Suprapubic skin (tissue), 4 donors: ENCODE results near the gene BCCIP. TPM values are rescaled to one million over a fixed set of nuclear protein-coding genes. Genes with fewer than 3 reads are reported as not detected.

Experiments used
- DNase-seq, 2 donors: peaks; one replicate each; pipeline ENCODE4 v3.0.0-alpha.2; 2019; ENCODE audit warnings: low spot score in 2 of 2
- H3K27ac ChIP-seq: fragments of 200-600 bp; sonication (generic); one replicate; pipeline ENCODE4 v1.5.1; 2019
- H3K27me3 ChIP-seq: fragments of 200-600 bp; sonication (generic); one replicate; pipeline ENCODE4 v1.5.1; 2019
- H3K36me3 ChIP-seq: fragments of 200-600 bp; sonication (generic); one replicate; pipeline ENCODE4 v1.5.1; 2019
- H3K4me1 ChIP-seq: fragments of 200-600 bp; sonication (generic); one replicate; pipeline ENCODE4 v1.5.1; 2019
- H3K4me3 ChIP-seq: fragments of 200-600 bp; sonication (generic); one replicate; pipeline ENCODE4 v1.5.1; 2019; ENCODE audit warnings: mild to moderate bottlenecking
- H3K9me3 ChIP-seq: fragments of 200-600 bp; sonication (generic); one replicate; pipeline ENCODE4 v1.5.1; 2019
- CTCF ChIP-seq, 2 donors: fragments of 200-600 bp in 1 of 2; fragments of 450-650 bp in 1 of 2; sonication (generic) in 1 of 2; IDR thresholded peaks; one replicate each; pipeline ENCODE4 v1.5.1; 2016 to 2019; ENCODE audit warnings: antibody characterized with exemption in 2 of 2, mild to moderate bottlenecking in 1 of 2, moderate library complexity in 1 of 2
- EP300 ChIP-seq: sonication (generic); formaldehyde crosslinking; IDR thresholded peaks from one replicate; pipeline ENCODE4 v1.6.1; 2017; ENCODE audit warnings: antibody characterized with exemption
- POLR2A ChIP-seq, 2 donors: fragments of 450-650 bp; IDR thresholded peaks; one replicate each; pipeline ENCODE4 v1.6.1; 2017; ENCODE audit warnings: antibody characterized with exemption in 2 of 2, mild to moderate bottlenecking in 2 of 2, moderate library complexity in 2 of 2
- POLR2AphosphoS5 ChIP-seq, 3 donors: sonication (generic); formaldehyde crosslinking; IDR thresholded peaks; one replicate each; pipeline ENCODE4 v1.6.1; 2017; ENCODE audit warnings: antibody characterized with exemption in 3 of 3
- WGBS: methylation state at CpG from one replicate; pipeline ENCODE4 v1.1.5; 2018; 5-methylcytosine and 5-hydroxymethylcytosine counted together
- total RNA-seq, 4 donors: library from RNA; depleted of rRNA; stranded (reverse); fragments of >200 nt; gene quantifications; one replicate each; pipeline ENCODE4 v1.1.0, GENCODE V29; 2016

Gene BCCIP
- total RNA-seq = 10 to 100 TPM; 32.2 to 36.7 (median 33.5) TPM

GRCh38 chr10:125822878-125823662 lies at the start of gene BCCIP, which contains the start of gene UROS:
TSS of gene BCCIP (plus strand) at chr10:125823546. CDS start at chr10:125823558, 12 bp downstream.
TSS of gene UROS (minus strand) at chr10:125823258. CDS start at chr10:125816499, 6,759 bp downstream.
- Histone ChIP-seq H3K4me3 (peak within 1 kb of the TSS; percentile 76), H3K4me1 (peaks cover 37% of the 10 kb centered on the region), H3K27ac (peak within 1 kb of the TSS; percentile 88), H3K9me3 (no peaks in the 10 kb centered on the region), H3K36me3 (peaks cover 3% of the 10 kb centered on the region), H3K27me3 (no peaks in the 10 kb centered on the region)
- DNase-seq = peak; percentile 94 to 96
- TF ChIP-seq POLR2A (IDR thresholded peaks at IDR 0.05) = peak; percentile 7 to 55
- peak; percentile 57 to 98 (median 58) for TF ChIP-seq POLR2AphosphoS5 (IDR thresholded peaks at IDR 0.05)
- no peak for TF ChIP-seq CTCF (IDR thresholded peaks at IDR 0.05)
- no peak for TF ChIP-seq EP300
- under 1% methylated on average over 45 of the region's 74 CpGs for WGBS

GRCh38 chr10:125773687-125774543 lies 49.4 kb upstream of the BCCIP start:
- DNase-seq = no peak
- no peaks in the 10 kb centered on the region for H3K9me3 ChIP-seq
- H3K4me1 ChIP-seq = no peaks in the 10 kb centered on the region
- H3K27me3 ChIP-seq = peaks cover 3% of the 10 kb centered on the region
- TF ChIP-seq POLR2AphosphoS5 (IDR thresholded peaks at IDR 0.05) = no peak
- TF ChIP-seq CTCF (IDR thresholded peaks at IDR 0.05) = no peak
- TF ChIP-seq POLR2A (IDR thresholded peaks at IDR 0.05) = no peak
- TF ChIP-seq EP300 = no peak
- 74% methylated on average over 13 of the region's 75 CpGs for WGBS
- no peaks in the 10 kb centered on the region for H3K36me3 ChIP-seq
- no peak overlapping the region for H3K4me3 ChIP-seq
- H3K27ac ChIP-seq = no peak overlapping the region

GRCh38 chr10:125774581-125775191 lies 48.7 kb upstream of the BCCIP start:
- Histone ChIP-seq H3K4me3 (no peak overlapping the region), H3K27me3 (peaks cover 3% of the 10 kb centered on the region), H3K27ac (no peak overlapping the region), H3K4me1 (no peaks in the 10 kb centered on the region), H3K36me3 (no peaks in the 10 kb centered on the region), H3K9me3 (no peaks in the 10 kb centered on the region)
- DNase-seq = no peak
- TF ChIP-seq EP300 = no peak
- no peak for TF ChIP-seq CTCF (IDR thresholded peaks at IDR 0.05)
- TF ChIP-seq POLR2A (IDR thresholded peaks at IDR 0.05) = no peak
- no peak for TF ChIP-seq POLR2AphosphoS5 (IDR thresholded peaks at IDR 0.05)
- 91% methylated on average over 20 of the region's 32 CpGs for WGBS

- H3K4me1 ChIP-seq = no peaks in the 10 kb centered on the region
- no peak for TF ChIP-seq POLR2A (IDR thresholded peaks at IDR 0.05)
- TF ChIP-seq POLR2AphosphoS5 (IDR thresholded peaks at IDR 0.05) = no peak
- no peak for TF ChIP-seq CTCF (IDR thresholded peaks at IDR 0.05)
- TF ChIP-seq EP300 = no peak
- 88% methylated on average over 9 of the region's 26 CpGs for WGBS
- H3K36me3 ChIP-seq = no peaks in the 10 kb centered on the region
- peaks cover 3% of the 10 kb centered on the region for H3K27me3 ChIP-seq
- DNase-seq = no peak
- no peaks in the 10 kb centered on the region for H3K9me3 ChIP-seq
- no peak within 1 kb of the TSS for H3K27ac ChIP-seq
- H3K4me3 ChIP-seq = no peak within 1 kb of the TSS
Observed at GRCh38 chr10:125775491-125776106, 47.7 kb upstream of the BCCIP start, which contains the start of gene MMP21. TSS of gene MMP21 (minus strand) at chr10:125775821. CDS start at chr10:125775821, 0 bp downstream.
